PC-3 (cell line): ENCODE measurements around the gene SH3RF1. TPM values are rescaled to one million over a fixed set of nuclear protein-coding genes. Genes with fewer than 3 reads are reported as not detected.

ENCODE experiments used
- ATAC-seq: fragments of 200-7000 bp; cut with Tn5 transposase; 2 replicates; pipeline ENCODE4 v1.9.1; 2020; ENCODE audit warnings: mild to moderate bottlenecking, moderate library complexity
- BruUV-seq: library from RNA; stranded (reverse); fragments of 400-500 nt; replicated peaks from 2 replicates; lab custom pipeline; 2021; lab: Mats Ljungman, UMichigan
- CTCF ChIA-PET: fragments of 300-600 bp; sonication (Branson Sonifier 250); formaldehyde crosslinking; loops from one replicate; lab custom pipeline; 2022; ENCODE audit warnings: antibody characterized with exemption; lab: Charles Lee
- POLR2A ChIA-PET: fragments of 300-600 bp; sonication (Branson Sonifier 250); formaldehyde crosslinking; loops from one replicate; lab custom pipeline; 2022; ENCODE audit warnings: antibody characterized with exemption; ENCODE audit not compliant: unreplicated experiment; lab: Charles Lee
- DNase-seq: peaks from one replicate; pipeline ENCODE4 v3.0.0-alpha.2; 2015
- H2AFZ ChIP-seq: fragments of 300-600 bp; sonication (generic); 2 replicates; pipeline ENCODE4 v1.6.0; 2016; ENCODE audit warnings: antibody characterized with exemption, low read length
- H3F3A ChIP-seq: fragments of 300-600 bp; sonication (generic); one replicate; pipeline ENCODE4 v1.6.0; 2017; ENCODE audit warnings: antibody characterized with exemption, low read length, control low read depth, mild to moderate bottlenecking; ENCODE audit not compliant: unreplicated experiment
- H3K27ac ChIP-seq: fragments of 300-600 bp; sonication (generic); 2 replicates; pipeline ENCODE4 v1.5.1; 2016; ENCODE audit warnings: mild to moderate bottlenecking, low read length
- H3K27me3 ChIP-seq: fragments of 300-600 bp; sonication (generic); 2 replicates; pipeline ENCODE4 v1.6.1; 2016; ENCODE audit warnings: low read length, mixed read lengths
- H3K36me3 ChIP-seq: fragments of 300-600 bp; sonication (generic); 2 replicates; pipeline ENCODE4 v1.6.1; 2016; ENCODE audit warnings: low read depth, mixed run types, low read length, mixed read lengths
- H3K4me1 ChIP-seq: fragments of 300-600 bp; sonication (generic); 2 replicates; pipeline ENCODE4 v1.5.1; 2016; ENCODE audit warnings: low read length; ENCODE audit not compliant: insufficient read depth
- H3K4me2 ChIP-seq: fragments of 300-600 bp; sonication (generic); 2 replicates; pipeline ENCODE4 v1.6.0; 2016; ENCODE audit warnings: low read length
- H3K4me3 ChIP-seq: fragments of 300-600 bp; sonication (generic); 2 replicates; pipeline ENCODE4 v1.5.1; 2016; ENCODE audit warnings: mild to moderate bottlenecking, low read length, mixed read lengths
- H3K79me2 ChIP-seq: fragments of 300-600 bp; sonication (generic); 2 replicates; pipeline ENCODE4 v1.6.1; 2017; ENCODE audit warnings: low read length, mixed read lengths
- H3K9ac ChIP-seq: fragments of 300-600 bp; sonication (generic); 2 replicates; pipeline ENCODE4 v1.6.0; 2016; ENCODE audit warnings: mild to moderate bottlenecking, low read length
- H3K9me2 ChIP-seq: fragments of 300-600 bp; sonication (generic); replicated peaks from 2 replicates; pipeline ENCODE4 v1.6.1; 2016; ENCODE audit warnings: mixed run types, low read length, mixed read lengths
- H3K9me3 ChIP-seq: fragments of 300-600 bp; sonication (generic); 2 replicates; pipeline ENCODE4 v1.6.1; 2016; ENCODE audit warnings: low read length, mixed read lengths
- H4K20me1 ChIP-seq: fragments of 300-600 bp; sonication (generic); 2 replicates; pipeline ENCODE4 v1.6.1; 2016; ENCODE audit warnings: low read length, mixed read lengths
- EZH2 ChIP-seq: fragments of 300-600 bp; sonication (generic); IDR thresholded peaks from one replicate; pipeline ENCODE4 v1.6.1; 2017; ENCODE audit warnings: antibody characterized with exemption, mild to moderate bottlenecking, low read length; ENCODE audit not compliant: unreplicated experiment
- EZH2phosphoT487 ChIP-seq: fragments of 300-600 bp; sonication (generic); IDR thresholded peaks from 2 replicates; pipeline ENCODE4 v1.6.1; 2018; ENCODE audit warnings: mild to moderate bottlenecking, antibody characterized with exemption, low read length, borderline replicate concordance
- intact Hi-C: fragments of 100-400 bp; cut with micrococcal nuclease; formaldehyde crosslinking; loops from 2 replicates; pipeline ENCODE4 v1.9.0; 2023
- total RNA-seq: library from RNA; depleted of rRNA; stranded (reverse); fragments of >200 nt; gene quantifications from 2 replicates; pipeline ENCODE4 v1.2.3, GENCODE V29; 2014
- TF ChIP-seq, protein P1 (sequence below): fragments of 300-600 bp; sonication (generic); conservative IDR thresholded peaks from 2 replicates; pipeline ENCODE4 v1.5.1; 2017; ENCODE audit warnings: antibody characterized with exemption, low read depth, mild to moderate bottlenecking, low read length

Gene SH3RF1
- total RNA-seq, 1 experiment from 2014 or later = 21.0 TPM

DNA sequence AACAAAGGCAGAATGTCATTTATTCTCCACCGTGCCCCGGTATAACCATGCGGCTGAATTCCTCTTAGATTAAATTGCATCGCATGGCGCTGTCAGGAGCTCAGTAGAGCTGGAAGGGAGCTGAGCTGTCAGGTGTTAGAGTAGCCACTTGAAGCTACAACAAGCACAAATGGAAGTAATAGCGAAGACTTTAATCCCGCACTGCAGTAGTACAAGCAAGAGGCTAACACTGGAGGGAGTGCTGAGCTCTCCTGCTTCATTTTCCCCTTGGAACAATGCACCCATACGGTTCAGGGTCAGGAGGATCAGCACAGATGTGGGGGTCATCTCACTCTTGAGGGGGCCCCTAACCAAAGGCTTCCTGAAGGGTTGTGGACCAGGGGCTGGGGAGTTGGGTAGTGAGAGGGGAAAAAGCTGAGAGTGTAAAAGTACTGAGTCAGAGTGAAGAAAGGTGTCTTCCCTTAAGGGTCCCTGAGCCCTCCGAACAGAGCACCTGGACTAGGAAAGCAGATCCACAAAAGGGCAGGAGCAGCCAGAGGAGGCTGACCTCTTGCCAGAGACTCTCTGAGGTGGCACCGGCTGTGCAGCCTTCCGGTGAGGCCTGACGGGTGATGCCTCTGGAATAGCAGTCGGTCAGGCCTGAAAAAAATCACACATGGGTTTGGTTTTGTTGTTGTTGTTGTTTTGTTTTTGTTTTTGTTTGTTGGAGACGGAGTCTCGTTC lies 224.7 kb downstream of the SH3RF1 start:
- no peak overlapping the region for H3K27ac ChIP-seq
- no peak overlapping the region for H3K4me2 ChIP-seq
- no peak for DNase-seq
- H3K4me1 ChIP-seq = 0 out of 2 replicates have a peak, but pooled peaks cover 3% of the 10 kb centered on the region
- no peaks in the 10 kb centered on the region for H3K27me3 ChIP-seq
- ChIA-PET CTCF (no interaction called here), POLR2A (no interaction called here)
- H3K9ac ChIP-seq = no peak overlapping the region
- no peaks in the 10 kb centered on the region for H4K20me1 ChIP-seq
- H3K36me3 ChIP-seq = no peaks in the 10 kb centered on the region
- no TSS peak for BruUV-seq
- no peaks in the 10 kb centered on the region for H3K9me3 ChIP-seq
- no peak overlapping the region for H2AFZ ChIP-seq
- H3K79me2 ChIP-seq = no peaks in the 10 kb centered on the region
- intact Hi-C loops = no loop called here
- no peaks in the 10 kb centered on the region for H3K9me2 ChIP-seq
- no peak overlapping the region for H3K4me3 ChIP-seq
- no peak for TF ChIP-seq EZH2phosphoT487
- TF ChIP-seq, protein P1, sequence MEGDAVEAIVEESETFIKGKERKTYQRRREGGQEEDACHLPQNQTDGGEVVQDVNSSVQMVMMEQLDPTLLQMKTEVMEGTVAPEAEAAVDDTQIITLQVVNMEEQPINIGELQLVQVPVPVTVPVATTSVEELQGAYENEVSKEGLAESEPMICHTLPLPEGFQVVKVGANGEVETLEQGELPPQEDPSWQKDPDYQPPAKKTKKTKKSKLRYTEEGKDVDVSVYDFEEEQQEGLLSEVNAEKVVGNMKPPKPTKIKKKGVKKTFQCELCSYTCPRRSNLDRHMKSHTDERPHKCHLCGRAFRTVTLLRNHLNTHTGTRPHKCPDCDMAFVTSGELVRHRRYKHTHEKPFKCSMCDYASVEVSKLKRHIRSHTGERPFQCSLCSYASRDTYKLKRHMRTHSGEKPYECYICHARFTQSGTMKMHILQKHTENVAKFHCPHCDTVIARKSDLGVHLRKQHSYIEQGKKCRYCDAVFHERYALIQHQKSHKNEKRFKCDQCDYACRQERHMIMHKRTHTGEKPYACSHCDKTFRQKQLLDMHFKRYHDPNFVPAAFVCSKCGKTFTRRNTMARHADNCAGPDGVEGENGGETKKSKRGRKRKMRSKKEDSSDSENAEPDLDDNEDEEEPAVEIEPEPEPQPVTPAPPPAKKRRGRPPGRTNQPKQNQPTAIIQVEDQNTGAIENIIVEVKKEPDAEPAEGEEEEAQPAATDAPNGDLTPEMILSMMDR = no peak
- no peak for TF ChIP-seq EZH2
- H3F3A ChIP-seq = no peaks in the 10 kb centered on the region
- ATAC-seq = no peak

DNA sequence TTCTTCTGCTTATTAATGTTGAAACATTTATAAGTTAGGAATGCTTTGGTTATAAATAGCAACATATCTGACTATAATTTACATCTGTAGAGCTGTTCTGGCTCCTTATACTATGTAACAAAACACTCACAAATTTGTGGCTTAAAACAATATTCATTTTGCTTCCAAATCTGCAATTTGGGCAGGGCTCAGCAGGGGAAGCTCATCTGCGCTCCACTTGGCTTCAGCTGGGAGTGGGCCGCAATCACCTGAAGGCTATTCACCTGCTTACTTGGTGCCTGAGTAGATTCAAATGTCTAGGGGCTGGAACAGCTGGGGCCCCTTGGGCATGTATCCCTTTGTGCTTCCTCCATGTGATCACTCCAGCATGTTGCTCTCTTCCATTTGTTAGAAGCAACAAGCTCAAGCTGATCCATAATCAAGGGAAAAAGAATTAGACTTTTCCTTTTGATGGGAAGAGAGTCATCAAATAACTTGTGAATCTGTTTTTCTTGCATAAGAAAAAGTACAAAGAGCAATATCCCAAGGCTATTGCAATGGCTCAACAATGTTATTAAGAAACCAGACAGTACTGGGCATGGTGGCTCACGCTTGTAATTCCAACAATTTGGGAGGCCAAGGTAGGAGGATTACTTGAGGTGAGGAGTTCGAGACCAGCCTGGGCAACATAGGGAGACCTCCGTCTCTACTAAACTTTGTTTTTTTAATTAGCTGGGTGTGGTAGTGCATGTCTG lies 225.9 kb downstream of the SH3RF1 start:
- Histone ChIP-seq H3K9me2 (no peaks in the 10 kb centered on the region), H3K9me3 (no peaks in the 10 kb centered on the region), H3K4me1 (peaks cover 11% of the 10 kb centered on the region; the same call in 1 of the 2 replicates), H3K4me2 (no peak overlapping the region), H3K4me3 (no peak overlapping the region), H3F3A (no peaks in the 10 kb centered on the region), H2AFZ (no peak overlapping the region), H3K27ac (no peak overlapping the region), H3K36me3 (no peaks in the 10 kb centered on the region), H4K20me1 (no peaks in the 10 kb centered on the region), H3K9ac (no peak overlapping the region), H3K27me3 (no peaks in the 10 kb centered on the region), H3K79me2 (no peaks in the 10 kb centered on the region)
- ATAC-seq (no peak), DNase-seq (no peak)
- no TSS peak for BruUV-seq
- ChIA-PET CTCF (no interaction called here), POLR2A (interaction anchor here (0.6 kb wide), 1 partner anchor 362 kb away, joined by 8 read pairs; no protein-coding TSS in a partner anchor)
- TF ChIP-seq, protein P1 = no peak
- TF ChIP-seq EZH2phosphoT487 (no peak), EZH2 (no peak)
- intact Hi-C loops = no loop called here
